Measurements from ENCODE around the gene MGAT5B.

Gene MGAT5B

DNA sequence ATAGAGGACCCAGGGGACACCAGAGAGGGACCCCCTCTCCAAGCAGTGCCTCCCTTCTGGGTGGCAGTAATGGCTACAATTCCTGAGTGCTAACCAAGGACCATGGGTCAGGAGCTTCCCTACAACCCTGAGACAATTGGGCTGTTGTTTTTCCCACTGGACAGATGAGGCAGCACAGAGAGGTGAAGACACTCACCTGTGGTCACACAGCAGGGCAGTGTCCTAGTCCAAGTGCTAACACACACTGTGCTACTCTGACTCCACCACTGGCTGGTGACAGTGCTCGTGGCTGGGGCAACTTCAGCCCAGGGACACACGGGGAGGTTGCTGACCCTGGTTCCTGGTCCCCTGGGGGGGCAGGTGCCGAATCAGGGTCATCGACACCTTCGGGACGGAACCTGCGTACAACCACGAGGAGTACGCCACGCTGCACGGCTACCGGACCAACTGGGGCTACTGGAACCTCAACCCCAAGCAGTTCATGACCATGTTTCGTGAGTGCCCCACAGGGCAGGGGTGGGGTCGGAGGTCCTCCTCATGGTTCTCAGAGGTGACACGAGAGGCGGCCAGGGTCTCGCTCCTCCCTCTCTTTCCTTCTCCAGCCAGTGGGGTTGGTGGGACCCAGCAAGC, 58.1 kb downstream of the MGAT5B start:
- no peak for DNase-seq (ENCODE audit: low spot score)

DNA sequence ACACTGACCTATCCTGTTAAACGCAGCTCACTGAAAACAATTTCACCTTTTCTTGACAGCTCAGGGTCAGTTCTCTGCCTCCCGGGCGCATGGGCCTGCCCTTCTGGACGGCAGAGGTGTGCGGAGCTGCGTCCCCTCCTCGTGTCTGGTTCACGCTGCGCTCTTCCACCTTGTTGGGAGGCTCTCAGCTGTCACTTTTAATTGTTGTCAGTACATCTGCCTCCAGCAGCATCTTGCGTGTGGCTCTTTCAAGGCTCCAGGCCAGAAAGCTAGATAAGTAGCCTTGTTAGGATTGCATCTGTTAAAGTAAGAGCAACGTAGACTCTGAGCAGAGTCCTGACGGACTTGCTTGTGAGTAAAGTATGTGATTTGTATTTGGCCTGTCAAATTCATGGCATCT, 59.4 kb downstream of the MGAT5B start:
- DNase-seq (ENCODE audit: low spot score): peak; percentile 75

DNA sequence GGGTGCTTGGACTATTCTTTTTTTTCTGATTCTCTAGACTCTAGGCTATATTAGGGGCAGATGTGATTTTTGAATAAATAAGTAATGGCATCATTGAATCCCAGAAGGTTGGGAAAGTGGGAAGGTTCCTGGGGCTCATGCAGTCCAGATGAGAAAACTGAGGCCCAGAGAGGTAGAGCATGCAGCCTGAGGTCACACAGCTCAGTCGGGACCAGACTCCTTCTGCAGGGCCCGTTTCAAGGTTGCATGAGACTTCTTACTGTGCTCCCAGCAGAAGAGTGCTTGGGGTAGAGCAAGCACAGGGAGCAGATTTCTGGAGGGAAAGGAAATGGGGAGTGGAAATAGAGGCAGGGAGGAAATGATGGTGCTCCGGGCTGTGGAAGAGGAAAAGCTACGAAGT, 59.8 kb downstream of the MGAT5B start:
- DNase-seq (ENCODE audit: low spot score): no peak

DNA sequence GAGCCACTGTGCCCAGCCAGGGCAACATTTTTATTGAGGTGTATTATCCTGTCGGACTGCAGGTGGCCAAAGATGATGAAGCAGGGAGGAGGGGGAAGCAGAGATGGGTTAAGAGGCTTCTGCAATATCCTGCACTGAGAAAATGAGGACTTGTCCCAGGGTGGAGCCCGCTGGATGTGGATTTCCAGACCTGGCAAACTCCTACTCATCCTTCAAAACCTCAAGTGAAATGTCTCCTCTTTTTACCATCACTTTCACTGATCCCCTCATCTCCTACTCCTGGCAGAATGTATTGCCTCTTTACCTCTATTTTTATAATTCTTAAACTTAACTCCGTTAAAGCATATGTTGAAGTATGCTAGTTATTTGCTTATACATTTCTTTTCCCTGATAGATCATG, 60.9 kb downstream of the MGAT5B start:
- no peak for DNase-seq (ENCODE audit: low spot score)

DNA sequence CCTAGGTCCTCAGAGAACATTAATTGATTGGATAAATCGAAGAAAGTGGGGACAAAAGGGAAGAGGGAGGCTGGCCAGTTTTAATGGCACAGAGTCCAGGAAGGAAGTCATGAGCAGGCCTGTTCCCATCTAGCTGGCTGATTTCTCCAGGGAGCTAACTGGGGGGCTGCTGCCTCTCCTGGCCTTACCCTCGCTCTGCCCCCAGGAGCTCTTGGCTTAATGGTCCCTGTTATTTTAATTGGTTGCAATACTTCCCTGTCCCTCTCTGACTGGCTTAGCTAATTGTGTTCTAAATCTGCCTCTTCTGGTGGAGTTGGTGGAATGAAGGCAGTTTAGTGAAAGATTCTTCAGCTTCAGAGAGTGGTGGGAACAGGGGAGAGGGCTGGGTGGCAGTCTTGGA, 61.4 kb downstream of the MGAT5B start:
- DNase-seq (ENCODE audit: low spot score): no peak

DNA sequence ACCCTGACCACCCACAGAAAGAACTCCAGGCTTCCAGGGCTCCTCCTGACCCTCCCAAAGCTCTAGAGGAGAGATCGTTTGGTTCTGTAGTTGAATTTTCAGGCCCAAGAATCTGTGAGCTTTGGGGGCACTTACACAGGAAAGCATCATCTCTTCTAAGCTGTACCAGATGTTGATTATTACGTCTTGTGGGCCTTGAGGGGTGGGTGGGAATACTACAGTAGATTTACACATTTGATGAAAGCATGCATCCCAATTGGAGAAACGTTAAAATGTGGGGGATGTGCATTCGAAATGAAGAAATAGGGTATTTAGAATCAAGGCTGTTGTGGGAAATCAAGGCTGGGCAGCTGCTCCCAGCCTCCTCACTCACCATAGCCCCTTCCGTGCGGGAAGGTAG, 61.9 kb downstream of the MGAT5B start:
- no peak for DNase-seq (ENCODE audit: low spot score)

DNA sequence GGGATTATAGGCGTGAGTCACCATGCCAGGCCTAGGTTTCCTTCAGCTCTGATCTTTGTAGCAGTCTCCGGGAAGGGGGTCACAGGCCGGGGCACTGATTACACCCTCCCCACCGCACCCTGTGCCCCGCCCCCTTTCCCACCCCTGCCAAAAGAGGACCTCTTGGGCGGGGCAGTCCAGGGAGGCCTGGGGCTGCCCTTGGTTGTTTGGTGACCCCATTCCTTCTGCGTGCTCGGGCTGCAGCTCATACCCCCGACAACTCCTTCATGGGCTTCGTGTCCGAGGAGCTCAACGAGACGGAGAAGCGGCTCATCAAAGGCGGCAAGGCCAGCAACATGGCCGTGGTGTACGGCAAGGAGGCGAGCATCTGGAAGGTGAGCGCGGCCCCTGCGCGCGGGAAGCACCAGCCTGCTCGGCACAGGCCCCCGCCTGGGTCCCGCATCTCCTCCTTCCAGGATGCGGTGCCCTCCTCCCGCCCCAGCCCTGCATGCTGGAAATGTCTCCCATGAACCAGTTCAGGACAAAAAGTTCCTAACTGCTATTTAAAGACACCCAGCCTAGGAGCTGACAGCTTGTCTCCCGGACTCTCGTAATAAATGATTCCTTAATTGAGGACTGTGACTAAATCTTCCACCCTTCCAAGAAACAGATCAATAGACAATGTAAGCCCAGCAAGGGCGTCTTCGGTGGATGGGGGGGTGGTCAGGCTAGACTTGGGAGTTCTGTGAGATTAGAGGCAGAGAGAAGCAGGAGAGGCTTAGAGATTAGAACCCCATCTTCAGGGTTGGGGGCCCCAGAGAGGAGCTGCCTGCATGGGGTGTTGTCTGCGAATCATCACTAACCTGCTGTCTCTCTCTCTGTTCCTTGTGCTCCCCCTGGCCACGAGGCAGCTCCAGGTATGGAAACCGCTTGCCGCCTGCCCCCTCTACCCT, 64.5 kb downstream of the MGAT5B start:
- no peak for DNase-seq (ENCODE audit: low spot score)

DNA sequence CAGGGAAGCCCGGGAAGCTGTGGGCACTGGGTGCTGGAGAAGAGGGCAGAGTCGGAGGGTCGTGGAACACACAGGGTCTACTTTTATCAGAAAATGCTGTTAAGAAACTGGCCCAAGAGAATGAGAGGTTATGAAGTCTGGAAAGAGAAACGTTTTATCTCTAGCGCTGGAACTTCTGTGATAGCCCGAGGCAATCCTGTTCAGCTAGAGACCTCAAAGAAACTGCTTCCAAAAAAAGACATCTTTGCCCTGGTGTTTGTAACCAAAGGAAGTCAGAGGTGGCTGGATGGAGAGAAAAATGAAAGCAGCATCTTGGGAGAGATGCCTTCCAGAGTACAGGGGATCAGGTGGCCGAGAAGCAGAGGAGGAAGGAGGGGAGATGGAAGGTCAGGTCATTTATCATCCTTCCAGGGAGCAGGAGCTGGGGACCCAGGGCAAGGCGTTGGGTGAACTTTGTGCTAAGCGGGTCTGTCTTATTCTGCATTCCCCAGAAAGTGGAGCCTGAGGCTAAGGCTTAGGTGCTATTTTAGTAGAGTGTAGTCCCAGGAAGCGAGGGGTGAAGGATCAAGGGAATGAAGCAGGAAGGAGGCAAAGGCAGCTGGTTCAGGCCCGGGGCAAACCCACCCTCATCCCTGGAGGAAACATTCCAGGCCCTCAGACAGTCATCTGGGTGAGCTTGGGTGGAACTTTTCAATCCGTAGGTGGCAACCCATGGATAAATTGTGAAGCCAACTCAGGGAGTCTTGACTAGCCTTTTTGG, 66.5 kb downstream of the MGAT5B start:
- DNase-seq (ENCODE audit: low spot score): no peak

DNA sequence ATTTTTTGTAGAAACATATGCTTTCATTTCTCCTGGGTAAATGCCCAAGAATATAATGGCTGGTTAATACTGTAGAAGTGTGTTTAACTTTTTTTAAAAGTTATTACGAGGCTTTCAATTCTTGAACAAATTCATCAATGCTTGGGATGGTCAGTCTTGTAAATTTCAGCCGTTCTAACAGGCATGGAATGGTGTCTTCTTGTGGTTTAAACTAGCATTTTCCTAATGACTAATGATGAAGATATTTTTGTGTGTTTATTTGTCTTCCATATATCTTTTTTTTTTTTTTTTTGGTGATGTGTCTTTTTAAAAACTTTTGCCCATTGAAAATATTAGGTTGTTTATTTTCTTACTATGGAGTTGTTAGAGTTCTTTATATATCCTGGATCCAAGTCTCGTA, 67.1 kb downstream of the MGAT5B start:
- DNase-seq (ENCODE audit: low spot score): no peak

DNA sequence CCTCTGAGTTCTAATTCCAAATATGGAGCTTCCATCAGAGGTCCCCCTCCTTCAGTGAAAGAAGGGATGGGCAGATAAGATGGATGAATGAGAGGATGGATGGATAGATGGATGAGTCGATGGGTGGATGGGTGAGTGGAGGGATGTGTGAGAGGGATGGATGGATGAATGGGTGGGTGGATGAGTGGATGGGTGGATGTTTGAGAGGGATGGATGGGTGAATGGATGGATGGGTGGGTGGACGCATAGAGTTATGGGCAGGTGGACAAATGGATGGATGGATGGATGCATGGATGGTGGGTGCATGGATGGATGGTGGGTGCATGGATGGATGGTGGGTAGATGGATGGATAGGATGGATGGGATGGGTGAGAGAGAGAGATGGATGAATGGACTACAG, 69.0 kb downstream of the MGAT5B start:
- no peak for DNase-seq (ENCODE audit: low spot score)

DNA sequence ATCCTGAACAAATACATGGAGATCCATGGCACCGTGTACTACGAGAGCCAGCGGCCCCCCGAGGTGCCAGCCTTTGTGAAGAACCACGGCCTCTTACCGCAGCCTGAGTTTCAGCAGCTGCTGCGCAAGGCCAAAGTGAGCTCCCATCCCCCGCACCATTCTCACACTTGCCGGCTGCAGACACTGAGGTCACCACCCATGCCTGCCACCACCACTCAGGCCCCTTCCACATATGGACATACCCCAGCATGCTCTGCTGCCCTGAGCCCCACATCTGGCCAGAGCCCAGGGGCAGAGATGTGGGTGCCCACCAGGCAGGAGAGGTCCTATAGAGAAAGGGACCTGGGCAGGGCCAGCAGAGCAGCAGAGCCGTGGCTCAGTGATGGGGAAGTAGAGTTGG, 69.8 kb downstream of the MGAT5B start:
- no peak for DNase-seq (ENCODE audit: low spot score)

DNA sequence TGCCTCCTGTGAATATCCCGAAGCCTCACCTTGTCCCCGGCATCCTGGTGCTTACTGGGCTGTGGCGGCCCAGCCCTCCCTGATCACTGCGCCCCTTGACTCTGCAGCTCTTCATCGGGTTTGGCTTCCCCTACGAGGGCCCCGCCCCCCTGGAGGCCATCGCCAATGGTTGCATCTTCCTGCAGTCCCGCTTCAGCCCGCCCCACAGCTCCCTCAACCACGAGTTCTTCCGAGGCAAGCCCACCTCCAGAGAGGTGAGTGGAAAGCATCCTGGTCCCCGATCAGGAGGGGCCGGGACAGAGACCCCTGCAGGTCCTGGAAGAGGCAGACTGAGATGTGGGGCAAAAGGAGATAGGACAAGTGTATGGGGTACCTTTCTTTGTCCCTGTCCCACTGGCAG, 72.1 kb downstream of the MGAT5B start:
- DNase-seq (ENCODE audit: low spot score): no peak

DNA sequence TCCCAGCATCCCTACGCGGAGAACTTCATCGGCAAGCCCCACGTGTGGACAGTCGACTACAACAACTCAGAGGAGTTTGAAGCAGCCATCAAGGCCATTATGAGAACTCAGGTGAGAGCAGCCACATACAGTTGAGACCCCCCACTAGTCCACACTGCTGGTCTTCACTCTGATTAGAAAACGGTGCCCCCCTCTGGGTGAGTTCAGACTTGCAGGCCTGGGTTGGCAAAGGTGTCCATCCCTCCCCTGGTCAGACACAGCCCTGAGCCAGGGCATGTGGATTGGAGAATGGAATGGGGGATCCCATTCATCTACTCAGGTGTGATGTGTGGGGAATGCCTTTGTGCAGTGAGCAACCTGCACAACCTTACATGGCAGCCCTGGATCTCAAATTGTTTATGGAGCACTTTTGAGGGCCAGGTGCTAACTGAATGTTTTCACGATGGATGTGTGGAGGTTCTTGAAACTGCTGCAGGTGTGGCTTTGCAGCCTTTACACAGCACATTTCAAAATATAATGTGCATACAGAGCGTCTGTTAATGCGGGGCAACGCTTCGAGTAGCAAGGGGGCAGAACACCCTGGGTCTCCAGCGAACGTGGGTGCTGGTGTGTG, 72.6 kb downstream of the MGAT5B start:
- DNase-seq (ENCODE audit: low spot score): no peak

DNA sequence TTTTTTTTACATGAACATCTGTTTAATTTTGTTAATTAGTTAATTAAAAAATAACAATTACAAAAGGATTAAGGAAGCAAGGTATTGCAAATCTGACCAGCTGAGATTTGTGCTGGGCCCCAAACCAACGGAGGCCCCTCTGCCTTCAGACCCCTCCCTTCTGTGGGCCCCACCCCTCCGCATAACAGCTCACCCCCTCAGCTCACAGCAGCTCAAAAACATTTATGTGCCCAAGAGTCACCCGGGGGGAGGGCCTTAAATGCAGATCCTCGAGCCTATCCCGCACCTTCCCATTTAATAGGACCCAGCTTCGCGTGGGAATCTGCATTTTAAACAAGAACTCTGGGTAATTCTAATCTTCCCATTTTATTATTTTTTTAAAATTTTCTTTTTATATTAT, 75.0 kb downstream of the MGAT5B start:
- no peak for DNase-seq (ENCODE audit: low spot score)

DNA sequence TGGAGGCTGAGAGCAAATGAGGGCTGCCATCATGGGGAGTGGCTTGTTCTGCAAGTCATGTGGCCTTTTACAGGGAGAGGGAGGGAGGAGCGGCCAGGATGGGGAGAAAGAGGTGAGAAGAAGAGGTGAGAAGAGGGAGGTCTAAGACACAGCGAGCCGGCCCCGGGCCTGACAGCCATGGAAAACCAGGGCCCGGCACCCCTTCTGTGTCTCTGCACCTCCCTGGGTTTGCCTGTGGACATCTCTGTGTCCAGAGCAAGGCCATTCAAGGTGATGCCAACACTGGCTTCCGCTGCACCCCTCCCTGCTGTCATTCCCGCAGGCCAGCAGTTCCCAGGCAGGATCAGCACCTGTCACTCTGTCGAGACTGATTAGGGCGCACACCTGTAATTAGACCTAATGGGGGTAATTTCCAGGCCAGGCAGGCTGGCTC, 75.6 kb downstream of the MGAT5B start:
- peak; percentile 56 for DNase-seq (ENCODE audit: low spot score)

DNA sequence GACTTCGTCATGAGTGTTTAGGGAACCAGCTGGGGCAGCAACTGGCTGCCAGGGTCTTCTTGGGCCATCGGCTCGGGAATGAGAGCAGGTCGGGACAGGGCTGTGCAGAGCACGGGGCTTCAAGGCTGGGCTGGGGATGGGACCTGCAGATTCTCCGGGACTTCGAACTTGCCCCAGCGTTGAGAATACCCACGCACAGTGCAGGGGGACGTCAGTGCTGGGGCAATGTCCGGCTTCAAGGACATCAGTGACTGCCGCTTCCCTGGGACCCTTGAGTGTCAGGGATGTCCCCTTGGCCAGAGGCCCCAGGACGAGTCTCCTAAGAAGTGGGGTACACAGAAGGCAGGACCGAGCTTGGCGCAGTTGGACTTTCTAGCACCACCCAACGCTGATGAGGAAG, 76.3 kb downstream of the MGAT5B start:
- DNase-seq (ENCODE audit: low spot score): no peak

DNA sequence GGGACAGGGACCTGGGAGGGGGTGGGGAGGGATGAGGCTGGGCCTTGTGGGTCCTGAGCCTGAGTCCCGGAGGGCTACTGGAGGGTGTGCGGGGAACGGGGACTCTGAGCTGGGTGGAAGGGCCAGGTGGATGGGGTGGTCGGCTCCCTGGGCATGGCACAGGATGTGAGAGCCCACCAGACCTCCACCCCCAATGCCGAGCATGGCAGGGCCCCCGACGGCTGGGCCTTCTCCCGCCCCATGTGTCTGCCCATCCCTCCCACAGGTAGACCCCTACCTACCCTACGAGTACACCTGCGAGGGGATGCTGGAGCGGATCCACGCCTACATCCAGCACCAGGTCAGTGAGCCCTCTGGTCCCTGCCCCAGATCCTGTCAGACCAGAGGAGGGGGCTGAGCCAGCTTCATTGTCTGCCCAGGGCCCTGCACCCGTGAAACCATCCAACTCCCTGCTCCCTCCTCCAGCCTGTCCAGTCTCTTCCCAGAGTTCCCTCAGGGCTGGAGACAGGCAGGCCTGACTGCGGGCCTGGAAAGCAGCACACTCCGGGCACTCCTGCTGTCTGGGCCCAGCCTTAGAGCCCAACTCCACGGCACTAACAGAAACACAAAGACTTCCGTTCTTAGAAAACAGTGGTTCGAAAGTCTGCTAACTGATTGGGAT, 78.0 kb downstream of the MGAT5B start:
- no peak for DNase-seq (ENCODE audit: low spot score)

DNA sequence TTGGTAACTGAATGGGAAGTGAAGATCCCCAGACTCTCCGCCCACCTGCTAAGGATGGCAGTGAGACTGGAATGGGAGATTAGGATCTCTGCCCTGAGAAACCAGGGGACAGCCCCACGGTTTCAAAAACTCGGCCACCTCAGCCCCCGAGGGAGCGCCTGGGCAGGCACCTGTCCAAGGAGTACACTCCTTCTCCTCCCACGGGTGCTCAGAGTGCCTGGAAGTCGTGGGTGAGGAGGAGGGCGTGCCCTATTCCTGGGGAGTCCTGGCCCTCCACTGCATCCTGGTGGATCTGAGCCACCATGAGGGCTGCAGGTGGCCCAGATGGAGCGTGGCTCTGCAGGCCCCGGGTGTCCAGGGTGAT, 78.5 kb downstream of the MGAT5B start:
- DNase-seq (ENCODE audit: low spot score): no peak

DNA sequence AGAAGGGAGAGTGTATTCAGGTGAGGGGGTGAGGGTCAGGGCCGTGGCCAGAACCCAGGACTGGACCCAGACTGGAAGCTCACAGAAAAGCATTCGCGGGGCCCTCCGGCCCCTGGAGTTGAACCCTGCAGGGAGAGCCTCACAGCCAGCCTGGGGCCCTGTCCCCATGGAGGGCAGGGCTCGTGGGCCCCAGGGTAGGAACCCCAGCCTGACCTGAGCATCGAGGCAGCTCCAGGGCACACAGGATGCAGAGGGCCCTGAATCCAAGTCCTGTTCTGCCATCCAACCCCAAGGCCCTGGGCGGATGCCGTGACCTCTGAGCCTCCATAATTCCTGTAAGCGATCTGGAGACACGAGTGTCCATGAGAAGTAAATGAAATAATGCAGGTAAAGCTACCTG, 79.1 kb downstream of the MGAT5B start:
- no peak for DNase-seq (ENCODE audit: low spot score)

DNA sequence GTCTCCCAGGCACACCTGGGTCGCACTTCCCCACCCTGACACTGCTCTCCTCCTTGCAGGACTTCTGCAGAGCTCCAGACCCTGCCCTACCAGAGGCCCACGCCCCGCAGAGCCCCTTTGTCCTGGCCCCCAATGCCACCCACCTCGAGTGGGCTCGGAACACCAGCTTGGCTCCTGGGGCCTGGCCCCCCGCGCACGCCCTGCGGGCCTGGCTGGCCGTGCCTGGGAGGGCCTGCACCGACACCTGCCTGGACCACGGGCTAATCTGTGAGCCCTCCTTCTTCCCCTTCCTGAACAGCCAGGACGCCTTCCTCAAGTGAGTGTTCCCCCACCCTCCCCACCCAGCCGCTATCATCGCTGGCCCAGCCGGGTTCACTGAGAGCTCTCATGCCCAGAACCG, 79.6 kb downstream of the MGAT5B start:
- DNase-seq (ENCODE audit: low spot score): no peak

DNA sequence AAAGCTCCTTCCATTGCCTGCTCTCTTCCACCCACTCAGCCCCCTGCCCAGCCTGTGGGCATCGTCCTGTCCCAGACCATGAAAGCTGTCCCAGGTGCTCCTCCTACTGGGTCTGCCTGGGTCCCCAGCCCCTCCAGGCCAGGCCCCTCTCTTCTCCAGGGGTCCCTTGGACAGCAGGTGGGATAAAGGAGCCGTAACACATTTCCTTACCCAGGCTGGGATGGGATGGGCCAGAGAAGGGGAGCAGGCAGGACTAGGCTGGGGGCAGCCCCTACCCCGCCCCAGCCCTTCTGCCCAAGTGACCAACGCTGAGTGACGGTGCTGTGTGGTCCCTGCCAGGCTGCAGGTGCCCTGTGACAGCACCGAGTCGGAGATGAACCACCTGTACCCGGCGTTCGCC, 80.1 kb downstream of the MGAT5B start:
- DNase-seq (ENCODE audit: low spot score): no peak

All from SK-N-DZ (cell line).